Measurements from ENCODE around the gene ZEB1.
"Not testable (repeated sequence)": the region's sequence is repeated elsewhere in the genome, so short reads cannot be mapped to it uniquely, and the experiment has no call there.

ZEB1 gene

DNA sequence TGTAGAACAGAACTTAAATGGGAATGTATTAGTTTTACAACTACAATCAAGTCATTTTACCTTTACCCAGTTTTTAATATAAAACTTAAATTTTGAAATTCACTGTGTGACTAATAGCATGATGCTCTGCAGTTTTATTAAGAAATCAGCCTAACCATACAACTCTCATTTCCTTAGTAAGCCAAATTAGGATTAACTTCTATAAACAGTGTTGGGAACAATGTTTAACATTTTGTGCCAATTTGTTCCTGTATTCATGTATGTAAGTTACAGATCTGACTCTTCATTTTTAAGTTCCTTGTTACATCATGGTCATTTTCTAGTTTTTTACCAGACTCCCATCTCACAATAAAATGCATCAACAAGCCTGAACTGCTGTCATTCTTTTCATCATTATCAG is 209.8 kb downstream of the ZEB1 start:
- no peak for DNase-seq (ENCODE audit: low spot score)
- TF ChIP-seq, protein P1, sequence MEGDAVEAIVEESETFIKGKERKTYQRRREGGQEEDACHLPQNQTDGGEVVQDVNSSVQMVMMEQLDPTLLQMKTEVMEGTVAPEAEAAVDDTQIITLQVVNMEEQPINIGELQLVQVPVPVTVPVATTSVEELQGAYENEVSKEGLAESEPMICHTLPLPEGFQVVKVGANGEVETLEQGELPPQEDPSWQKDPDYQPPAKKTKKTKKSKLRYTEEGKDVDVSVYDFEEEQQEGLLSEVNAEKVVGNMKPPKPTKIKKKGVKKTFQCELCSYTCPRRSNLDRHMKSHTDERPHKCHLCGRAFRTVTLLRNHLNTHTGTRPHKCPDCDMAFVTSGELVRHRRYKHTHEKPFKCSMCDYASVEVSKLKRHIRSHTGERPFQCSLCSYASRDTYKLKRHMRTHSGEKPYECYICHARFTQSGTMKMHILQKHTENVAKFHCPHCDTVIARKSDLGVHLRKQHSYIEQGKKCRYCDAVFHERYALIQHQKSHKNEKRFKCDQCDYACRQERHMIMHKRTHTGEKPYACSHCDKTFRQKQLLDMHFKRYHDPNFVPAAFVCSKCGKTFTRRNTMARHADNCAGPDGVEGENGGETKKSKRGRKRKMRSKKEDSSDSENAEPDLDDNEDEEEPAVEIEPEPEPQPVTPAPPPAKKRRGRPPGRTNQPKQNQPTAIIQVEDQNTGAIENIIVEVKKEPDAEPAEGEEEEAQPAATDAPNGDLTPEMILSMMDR (IDR thresholded peaks at IDR 0.05; ENCODE audit: borderline replicate concordance, control extremely low read depth, extremely low read depth, insufficient read depth, missing control alignments) = no peak
- in situ Hi-C loops (cut with MboI; ENCODE audit: low sequenced_read_pairs, unreplicated experiment) = no loop called here

DNA sequence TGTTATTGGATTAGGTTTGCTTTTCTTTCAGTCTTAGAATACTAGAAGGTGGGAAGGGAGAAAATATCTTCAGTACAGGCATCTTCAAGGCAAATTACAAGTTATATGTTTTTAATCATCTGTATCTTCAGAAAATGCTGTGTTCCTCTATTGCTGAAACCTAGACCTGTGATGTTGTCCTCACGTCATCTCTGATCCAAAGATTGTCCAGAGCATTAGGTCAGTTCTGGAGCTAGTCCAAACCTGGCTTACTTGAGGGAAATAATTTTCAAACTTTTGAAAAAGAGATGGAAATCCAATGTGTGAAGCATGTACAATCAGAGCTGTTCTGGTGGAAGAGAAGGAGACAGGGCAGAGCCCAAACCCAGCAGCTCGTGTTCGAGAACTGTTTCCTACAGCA is 217.3 kb downstream of the ZEB1 start:
- in situ Hi-C loops (cut with MboI; ENCODE audit: low sequenced_read_pairs, unreplicated experiment) = no loop called here
- DNase-seq (ENCODE audit: low spot score) = no peak
- TF ChIP-seq, protein P1 (IDR thresholded peaks at IDR 0.05; ENCODE audit: borderline replicate concordance, control extremely low read depth, extremely low read depth, insufficient read depth, missing control alignments) = no peak

DNA sequence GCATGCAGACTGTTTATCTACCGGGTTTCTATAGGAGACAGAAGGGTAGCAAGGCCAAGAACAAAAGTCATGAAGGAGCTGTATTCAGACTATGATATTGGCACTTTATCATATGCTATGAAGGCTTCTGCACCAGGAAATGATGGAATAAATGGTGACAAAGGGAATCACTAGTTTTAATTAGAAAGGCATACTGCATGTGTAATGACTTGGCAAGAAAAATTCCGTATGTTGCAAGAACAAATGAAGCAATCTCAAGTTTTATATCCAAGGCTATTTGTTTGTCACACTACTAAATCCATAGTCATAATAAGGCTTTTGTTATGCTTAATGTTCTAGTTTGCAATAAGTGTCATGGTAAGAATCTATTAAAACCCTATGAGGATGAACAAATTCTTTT is 230.9 kb downstream of the ZEB1 start:
- no peak for DNase-seq (ENCODE audit: low spot score)
- in situ Hi-C loops (cut with MboI; ENCODE audit: low sequenced_read_pairs, unreplicated experiment) = no loop called here

DNA sequence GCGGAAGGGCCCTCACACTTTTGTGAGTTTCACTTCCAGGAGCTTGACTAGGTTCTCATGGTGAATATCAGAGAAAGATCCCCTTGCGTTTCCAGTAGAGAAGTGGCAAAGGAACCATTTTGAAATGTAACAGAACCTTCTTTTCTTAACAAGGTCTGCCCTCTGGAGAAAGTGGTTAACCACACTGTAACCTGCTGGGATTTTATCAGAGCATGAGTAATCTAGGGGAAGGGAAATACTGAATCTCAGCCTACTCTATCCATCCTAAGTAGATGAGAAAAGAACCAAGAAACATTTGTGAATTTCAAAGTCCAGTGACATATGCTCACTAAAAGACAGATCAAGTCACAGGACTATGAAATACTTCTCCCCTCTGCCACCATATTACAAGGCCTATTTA is 235.5 kb downstream of the ZEB1 start:
- DNase-seq (ENCODE audit: low spot score) = no peak
- in situ Hi-C loops (cut with MboI; ENCODE audit: low sequenced_read_pairs, unreplicated experiment) = no loop called here
- TF ChIP-seq, protein P1 (IDR thresholded peaks at IDR 0.05; ENCODE audit: borderline replicate concordance, control extremely low read depth, extremely low read depth, insufficient read depth, missing control alignments) = no peak

More for the DNA sequence above, 230.9 kb downstream of the ZEB1 start:
- TF ChIP-seq, protein P1 (IDR thresholded peaks at IDR 0.05; ENCODE audit: borderline replicate concordance, control extremely low read depth, extremely low read depth, insufficient read depth, missing control alignments) = no peak

DNA sequence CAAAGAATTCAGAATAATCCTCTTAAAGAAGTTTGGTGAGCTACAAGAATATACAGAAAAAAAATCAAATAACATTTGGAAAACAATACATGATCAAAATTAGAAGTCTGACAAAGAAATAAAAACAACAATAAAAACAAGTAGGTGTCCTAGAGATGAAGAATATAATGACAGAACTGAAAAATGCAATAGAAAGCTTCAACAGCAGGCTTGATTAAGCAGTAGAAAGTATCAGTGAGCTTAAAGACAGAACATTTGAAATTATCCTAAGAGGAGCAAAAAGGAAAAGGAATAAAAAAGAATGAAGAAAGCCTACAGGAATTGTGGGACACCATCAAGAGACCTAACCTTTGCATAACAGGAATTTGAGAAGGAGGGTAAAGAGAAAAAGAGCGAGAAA is 238.8 kb downstream of the ZEB1 start:
- in situ Hi-C loops (cut with MboI; ENCODE audit: low sequenced_read_pairs, unreplicated experiment) = no loop called here
- TF ChIP-seq, protein P1 (IDR thresholded peaks at IDR 0.05; ENCODE audit: borderline replicate concordance, control extremely low read depth, extremely low read depth, insufficient read depth, missing control alignments) = no peak
- no peak for DNase-seq (ENCODE audit: low spot score)

DNA sequence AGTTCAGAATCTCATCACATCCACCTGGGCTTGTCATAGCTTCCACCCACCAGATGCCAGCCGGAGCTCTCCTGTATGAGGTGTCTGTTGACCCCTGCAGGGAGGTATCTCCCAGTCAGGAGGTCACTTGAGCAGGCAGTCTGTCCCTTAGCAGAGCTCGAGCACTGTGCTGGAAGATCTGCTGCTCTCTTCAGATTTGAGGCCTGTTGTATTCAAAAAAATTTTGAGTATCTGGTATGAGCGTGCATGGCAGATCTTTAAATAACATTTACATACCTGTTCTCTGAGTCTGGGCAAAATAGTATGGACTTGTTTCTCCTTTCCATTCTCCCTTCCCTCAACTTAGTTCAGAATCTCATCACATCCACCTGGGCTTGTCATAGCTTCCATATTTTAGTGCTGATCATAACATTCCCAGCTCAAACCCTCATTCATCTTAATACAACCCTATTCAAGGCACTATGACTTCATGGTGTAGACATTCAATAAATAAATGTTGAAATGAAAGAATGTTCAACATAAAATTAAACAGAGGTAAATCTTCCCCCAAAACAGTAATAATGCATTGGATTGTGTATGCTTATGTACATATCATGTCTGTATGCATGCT is 249.3 kb downstream of the ZEB1 start:
- in situ Hi-C loops (cut with MboI; ENCODE audit: low sequenced_read_pairs, unreplicated experiment); DNase-seq (ENCODE audit: low spot score): not testable (repeated sequence)

DNA sequence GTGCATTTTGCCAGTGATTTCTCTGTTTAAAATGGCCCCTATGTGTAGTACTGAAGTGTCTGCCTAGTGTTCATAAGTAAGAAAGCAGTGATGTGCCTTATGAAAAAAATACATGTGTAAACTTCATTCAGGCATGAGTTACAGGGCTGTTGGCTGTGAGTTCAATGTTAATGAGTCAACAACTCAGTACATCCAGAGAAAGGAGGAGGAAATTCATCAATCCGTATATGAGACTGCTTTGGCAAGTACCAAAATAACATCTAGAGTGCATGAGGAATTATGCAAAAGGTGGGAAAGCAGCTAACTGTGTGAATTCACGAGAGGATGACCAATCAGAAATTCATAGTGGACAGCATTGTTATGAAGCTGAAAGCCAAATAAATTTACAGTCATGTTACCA is 255.6 kb downstream of the ZEB1 start:
- no peak for DNase-seq (ENCODE audit: low spot score)
- in situ Hi-C loops (cut with MboI; ENCODE audit: low sequenced_read_pairs, unreplicated experiment) = no loop called here
- TF ChIP-seq, protein P1 (IDR thresholded peaks at IDR 0.05; ENCODE audit: borderline replicate concordance, control extremely low read depth, extremely low read depth, insufficient read depth, missing control alignments) = no peak
